ENCODE data around the gene TM9SF2. TPM values are rescaled to one million over a fixed set of nuclear protein-coding genes. Genes with fewer than 3 reads are reported as not detected.

TM9SF2 gene
- total RNA-seq, 1 donor, result 160 TPM

GRCh38 chr13:99587893-99588606, 86.8 kb downstream of the TM9SF2 start:
- Histone ChIP-seq H3K9me3 (ENCODE audit: low read depth, low read length) (no peaks in the 10 kb centered on the region), H4K20me1 (ENCODE audit: insufficient read depth, low read length) (no peaks in the 10 kb centered on the region), H3K4me2 (ENCODE audit: insufficient read depth, low read length) (no peak overlapping the region), H3K27me3 (ENCODE audit: insufficient read depth, low read length) (peaks cover 4% of the 10 kb centered on the region), H3K36me3 (ENCODE audit: insufficient read depth, low read length) (no peaks in the 10 kb centered on the region), H2AFZ (ENCODE audit: low read length) (no peak overlapping the region), H3K4me1 (ENCODE audit: insufficient read depth, low read length) (peaks cover 6% of the 10 kb centered on the region), H3K79me2 (ENCODE audit: insufficient read depth, low read length) (no peaks in the 10 kb centered on the region), H3K27ac (ENCODE audit: low read depth, low read length) (no peak overlapping the region), H3K4me3 (ENCODE audit: insufficient read depth, low read length) (no peak overlapping the region)
- TF ChIP-seq, protein P1, sequence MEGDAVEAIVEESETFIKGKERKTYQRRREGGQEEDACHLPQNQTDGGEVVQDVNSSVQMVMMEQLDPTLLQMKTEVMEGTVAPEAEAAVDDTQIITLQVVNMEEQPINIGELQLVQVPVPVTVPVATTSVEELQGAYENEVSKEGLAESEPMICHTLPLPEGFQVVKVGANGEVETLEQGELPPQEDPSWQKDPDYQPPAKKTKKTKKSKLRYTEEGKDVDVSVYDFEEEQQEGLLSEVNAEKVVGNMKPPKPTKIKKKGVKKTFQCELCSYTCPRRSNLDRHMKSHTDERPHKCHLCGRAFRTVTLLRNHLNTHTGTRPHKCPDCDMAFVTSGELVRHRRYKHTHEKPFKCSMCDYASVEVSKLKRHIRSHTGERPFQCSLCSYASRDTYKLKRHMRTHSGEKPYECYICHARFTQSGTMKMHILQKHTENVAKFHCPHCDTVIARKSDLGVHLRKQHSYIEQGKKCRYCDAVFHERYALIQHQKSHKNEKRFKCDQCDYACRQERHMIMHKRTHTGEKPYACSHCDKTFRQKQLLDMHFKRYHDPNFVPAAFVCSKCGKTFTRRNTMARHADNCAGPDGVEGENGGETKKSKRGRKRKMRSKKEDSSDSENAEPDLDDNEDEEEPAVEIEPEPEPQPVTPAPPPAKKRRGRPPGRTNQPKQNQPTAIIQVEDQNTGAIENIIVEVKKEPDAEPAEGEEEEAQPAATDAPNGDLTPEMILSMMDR (IDR thresholded peaks at IDR 0.05; ENCODE audit: extremely low read depth, low read depth, low read length), result no peak
- no peak for DNase-seq (ENCODE audit: insufficient read length, low spot score, missing footprints)

GRCh38 chr13:99589575-99589974, 88.3 kb downstream of the TM9SF2 start:
- no peaks in the 10 kb centered on the region for H3K36me3 ChIP-seq (ENCODE audit: insufficient read depth, low read length)
- no peak overlapping the region for H2AFZ ChIP-seq (ENCODE audit: low read length)
- no peak overlapping the region for H3K27ac ChIP-seq (ENCODE audit: low read depth, low read length)
- H3K4me2 ChIP-seq (ENCODE audit: insufficient read depth, low read length), result no peak overlapping the region
- H3K79me2 ChIP-seq (ENCODE audit: insufficient read depth, low read length), result no peaks in the 10 kb centered on the region
- no peaks in the 10 kb centered on the region for H3K9me3 ChIP-seq (ENCODE audit: low read depth, low read length)
- no peak for DNase-seq (ENCODE audit: insufficient read length, low spot score, missing footprints)
- no peaks in the 10 kb centered on the region for H4K20me1 ChIP-seq (ENCODE audit: insufficient read depth, low read length)
- H3K27me3 ChIP-seq (ENCODE audit: insufficient read depth, low read length), result peaks cover 10% of the 10 kb centered on the region
- peaks cover 6% of the 10 kb centered on the region for H3K4me1 ChIP-seq (ENCODE audit: insufficient read depth, low read length)
- TF ChIP-seq, protein P1 (IDR thresholded peaks at IDR 0.05; ENCODE audit: extremely low read depth, low read depth, low read length), result no peak
- H3K4me3 ChIP-seq (ENCODE audit: insufficient read depth, low read length), result no peak overlapping the region

GRCh38 chr13:99590519-99591011, 89.3 kb downstream of the TM9SF2 start:
- H3K9me3 ChIP-seq (ENCODE audit: low read depth, low read length), result no peaks in the 10 kb centered on the region
- peak overlapping the region; percentile 37 for H3K4me2 ChIP-seq (ENCODE audit: insufficient read depth, low read length)
- H3K27me3 ChIP-seq (ENCODE audit: insufficient read depth, low read length), result peaks cover 10% of the 10 kb centered on the region
- H3K4me3 ChIP-seq (ENCODE audit: insufficient read depth, low read length), result no peak overlapping the region
- peak overlapping the region; percentile 13 for H3K27ac ChIP-seq (ENCODE audit: low read depth, low read length)
- H2AFZ ChIP-seq (ENCODE audit: low read length), result peak overlapping the region; percentile 70
- TF ChIP-seq, protein P1 (IDR thresholded peaks at IDR 0.05; ENCODE audit: extremely low read depth, low read depth, low read length), result no peak
- peaks cover 6% of the 10 kb centered on the region for H3K4me1 ChIP-seq (ENCODE audit: insufficient read depth, low read length)
- no peaks in the 10 kb centered on the region for H4K20me1 ChIP-seq (ENCODE audit: insufficient read depth, low read length)
- no peaks in the 10 kb centered on the region for H3K79me2 ChIP-seq (ENCODE audit: insufficient read depth, low read length)
- no peak for DNase-seq (ENCODE audit: insufficient read length, low spot score, missing footprints)
- no peaks in the 10 kb centered on the region for H3K36me3 ChIP-seq (ENCODE audit: insufficient read depth, low read length)

DNA sequence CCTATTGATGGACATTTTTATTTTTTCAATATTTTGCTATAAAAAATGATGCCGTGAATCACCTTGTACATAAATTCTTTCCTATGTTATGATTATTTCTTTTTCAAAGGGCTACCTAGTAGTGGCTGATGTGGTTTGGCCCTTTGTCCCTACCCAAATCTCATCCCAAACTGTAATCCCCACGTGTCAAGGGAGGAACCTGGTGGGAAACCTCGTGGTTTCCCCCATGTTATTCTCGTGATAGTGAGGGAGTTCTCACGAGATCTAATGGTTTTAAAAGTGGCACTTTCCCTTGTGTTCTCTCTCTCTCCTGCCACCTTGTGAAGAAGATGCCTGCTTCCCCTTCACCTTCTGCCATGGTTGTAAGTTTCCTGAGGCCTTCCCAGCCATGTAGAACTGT, 94.9 kb downstream of the TM9SF2 start:
- H3K27me3 ChIP-seq (ENCODE audit: insufficient read depth, low read length), result peaks cover 7% of the 10 kb centered on the region
- H2AFZ ChIP-seq (ENCODE audit: low read length), result no peak overlapping the region
- H3K9me3 ChIP-seq (ENCODE audit: low read depth, low read length), result no peaks in the 10 kb centered on the region
- TF ChIP-seq, protein P1 (IDR thresholded peaks at IDR 0.05; ENCODE audit: extremely low read depth, low read depth, low read length), result no peak
- DNase-seq (ENCODE audit: insufficient read length, low spot score, missing footprints), result no peak
- H3K36me3 ChIP-seq (ENCODE audit: insufficient read depth, low read length), result no peaks in the 10 kb centered on the region
- no peak overlapping the region for H3K4me2 ChIP-seq (ENCODE audit: insufficient read depth, low read length)
- no peaks in the 10 kb centered on the region for H3K4me1 ChIP-seq (ENCODE audit: insufficient read depth, low read length)
- no peaks in the 10 kb centered on the region for H3K79me2 ChIP-seq (ENCODE audit: insufficient read depth, low read length)
- no peaks in the 10 kb centered on the region for H4K20me1 ChIP-seq (ENCODE audit: insufficient read depth, low read length)
- H3K27ac ChIP-seq (ENCODE audit: low read depth, low read length), result no peak overlapping the region
- no peak overlapping the region for H3K4me3 ChIP-seq (ENCODE audit: insufficient read depth, low read length)

Measured in osteoblast (primary cell).